Activated CD4-positive, alpha-beta T cell treated with anti-CD3 and anti-CD28 coated beads, Interleukin-2, amount 50 U/mL, for 24 hours (primary cell): Measurements from ENCODE around the gene ENOPH1.
"Not testable (repeated sequence)": the region's sequence is repeated elsewhere in the genome, so short reads cannot be mapped to it uniquely, and the experiment has no call there.

Experiments used
- DNase-seq, 2 donors: peaks; one replicate each; pipeline ENCODE4 v3.0.0-alpha.2; 2020; ENCODE audit warnings: low read depth in 1 of 2, low spot score in 1 of 2

Gene ENOPH1

GRCh38 chr4:82430193-82430963, at the start of gene ENOPH1, which contains the start of gene HNRNPDL:
TSS of gene ENOPH1 (plus strand) at chr4:82430590. CDS start at chr4:82430830, 240 bp downstream.
TSS of gene HNRNPDL (minus strand) at chr4:82430462. CDS start at chr4:82429690, 772 bp downstream.
- DNase-seq = peak; percentile 98 to 99

GRCh38 chr4:82380831-82381230, 49.6 kb upstream of the ENOPH1 start:
- no peak for DNase-seq

- no peak for DNase-seq
These were observed 49.2 kb upstream of the ENOPH1 start for GRCh38 chr4:82381235-82381634.

- no peak for DNase-seq
These were observed 48.6 kb upstream of the ENOPH1 start for GRCh38 chr4:82381661-82382296.

- no peak for DNase-seq
These were observed 47.6 kb upstream of the ENOPH1 start for GRCh38 chr4:82382751-82383150.

GRCh38 chr4:82386312-82386711, 44.1 kb upstream of the ENOPH1 start:
- DNase-seq = not testable (repeated sequence)

GRCh38 chr4:82388405-82388804, 42.0 kb upstream of the ENOPH1 start:
- no peak for DNase-seq

- not testable (repeated sequence) for DNase-seq
These were observed 40.3 kb upstream of the ENOPH1 start for GRCh38 chr4:82390061-82390460.

- no peak for DNase-seq
These were observed 35.5 kb upstream of the ENOPH1 start for GRCh38 chr4:82394896-82395295.

GRCh38 chr4:82397527-82397926, 32.9 kb upstream of the ENOPH1 start:
- no peak for DNase-seq

GRCh38 chr4:82398263-82398662, 32.1 kb upstream of the ENOPH1 start:
- DNase-seq = no peak

- DNase-seq = no peak
These were observed 28.8 kb upstream of the ENOPH1 start for GRCh38 chr4:82401600-82401999.

GRCh38 chr4:82402196-82402775, 28.1 kb upstream of the ENOPH1 start:
- DNase-seq = no peak

- no peak for DNase-seq
These were observed 26.7 kb upstream of the ENOPH1 start for GRCh38 chr4:82403725-82404124.

- not testable (repeated sequence) for DNase-seq
These were observed 15.3 kb upstream of the ENOPH1 start for GRCh38 chr4:82415061-82415460.

GRCh38 chr4:82415922-82416365, 14.4 kb upstream of the ENOPH1 start:
- DNase-seq = no peak

GRCh38 chr4:82419451-82419850, 10.9 kb upstream of the ENOPH1 start:
- no peak for DNase-seq

GRCh38 chr4:82421796-82422560, 8.4 kb upstream of the ENOPH1 start:
- DNase-seq = no peak

GRCh38 chr4:82422616-82423015, 7.8 kb upstream of the ENOPH1 start:
- no peak for DNase-seq

GRCh38 chr4:82423245-82424054, 6.9 kb upstream of the ENOPH1 start:
- no peak for DNase-seq
